ENCODE data around the gene SYPL1.

The SYPL1 gene

DNA sequence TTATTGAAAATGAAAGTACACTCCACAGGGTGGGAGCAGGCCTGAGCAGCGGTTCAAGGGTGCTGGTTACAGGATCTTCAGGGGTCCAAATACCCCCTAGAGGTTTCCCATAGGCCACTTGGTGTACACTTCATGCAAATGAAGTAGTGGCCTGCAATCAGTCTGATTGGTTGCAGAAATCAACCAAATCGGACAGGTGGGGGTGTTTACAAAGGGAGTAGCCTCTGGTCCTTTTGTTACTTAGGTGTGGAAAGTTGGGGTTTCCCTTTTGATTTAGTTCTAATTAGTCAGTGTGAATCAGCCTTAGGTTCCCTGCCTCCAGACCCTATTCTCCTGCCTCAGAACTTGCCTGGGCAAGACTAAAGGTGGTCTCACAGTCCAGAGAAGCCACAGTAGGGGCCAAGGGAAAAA lies 49.6 kb downstream of the SYPL1 start:
- H3K4me3 ChIP-seq (ENCODE audit: low read depth in 1 of 2, low read length in 2 of 2), result no peak overlapping the region
- TF ChIP-seq CTCF (IDR thresholded peaks at IDR 0.05; ENCODE audit: borderline replicate concordance, extremely low read depth, low read length, poor library complexity, severe bottlenecking) (no peak), EZH2 (IDR thresholded peaks at IDR 0.05; ENCODE audit: borderline replicate concordance, low read depth, low read length, severe bottlenecking) (no peak)
- no peak for DNase-seq
- no peak overlapping the region for H3K9ac ChIP-seq (ENCODE audit: low read depth, low read length)
- H3K79me2 ChIP-seq (ENCODE audit: insufficient read depth, low read length), result no peaks in the 10 kb centered on the region
- H3K27me3 ChIP-seq (ENCODE audit: insufficient read depth, low read length, poor library complexity), result no peaks in the 10 kb centered on the region
- no peak overlapping the region for H3K4me2 ChIP-seq (ENCODE audit: insufficient read depth, low read length)
- H3K27ac ChIP-seq (ENCODE audit: low read length), result no peak overlapping the region
- no peaks in the 10 kb centered on the region for H3K36me3 ChIP-seq (ENCODE audit: insufficient read depth, low read length)
- H4K20me1 ChIP-seq (ENCODE audit: insufficient read depth, low read length), result no peaks in the 10 kb centered on the region
- H2AFZ ChIP-seq (ENCODE audit: low read depth, low read length), result no peak overlapping the region
- H3K4me1 ChIP-seq (ENCODE audit: insufficient read depth, low read length), result peaks cover 19% of the 10 kb centered on the region
- H3K9me3 ChIP-seq (ENCODE audit: insufficient read depth, low read length, severe bottlenecking), result no peaks in the 10 kb centered on the region
- ATAC-seq (ENCODE audit: insufficient read depth, low read depth), result no peak

GRCh38 chr7:106062006-106062405 lies 50.1 kb downstream of the SYPL1 start:
- Histone ChIP-seq H3K27ac (ENCODE audit: low read length) (no peak overlapping the region), H3K36me3 (ENCODE audit: insufficient read depth, low read length) (no peaks in the 10 kb centered on the region), H3K9ac (ENCODE audit: low read depth, low read length) (no peak overlapping the region), H3K79me2 (ENCODE audit: insufficient read depth, low read length) (no peaks in the 10 kb centered on the region), H3K4me1 (ENCODE audit: insufficient read depth, low read length) (peaks cover 25% of the 10 kb centered on the region), H3K27me3 (ENCODE audit: insufficient read depth, low read length, poor library complexity) (no peaks in the 10 kb centered on the region), H4K20me1 (ENCODE audit: insufficient read depth, low read length) (no peaks in the 10 kb centered on the region), H3K4me2 (ENCODE audit: insufficient read depth, low read length) (no peak overlapping the region), H3K9me3 (ENCODE audit: insufficient read depth, low read length, severe bottlenecking) (no peaks in the 10 kb centered on the region), H3K4me3 (ENCODE audit: low read depth in 1 of 2, low read length in 2 of 2) (no peak overlapping the region), H2AFZ (ENCODE audit: low read depth, low read length) (no peak overlapping the region)
- DNase-seq (no peak), ATAC-seq (ENCODE audit: insufficient read depth, low read depth) (no peak)
- TF ChIP-seq CTCF (IDR thresholded peaks at IDR 0.05; ENCODE audit: borderline replicate concordance, extremely low read depth, low read length, poor library complexity, severe bottlenecking), result no peak
- no peak for TF ChIP-seq EZH2 (IDR thresholded peaks at IDR 0.05; ENCODE audit: borderline replicate concordance, low read depth, low read length, severe bottlenecking)

GRCh38 chr7:106061301-106061979 lies 50.7 kb downstream of the SYPL1 start:
- Histone ChIP-seq H3K9me3 (ENCODE audit: insufficient read depth, low read length, severe bottlenecking) (no peaks in the 10 kb centered on the region), H3K4me1 (ENCODE audit: insufficient read depth, low read length) (peaks cover 28% of the 10 kb centered on the region), H3K27ac (ENCODE audit: low read length) (no peak overlapping the region), H3K79me2 (ENCODE audit: insufficient read depth, low read length) (no peaks in the 10 kb centered on the region), H3K4me3 (ENCODE audit: low read depth in 1 of 2, low read length in 2 of 2) (no peak overlapping the region), H2AFZ (ENCODE audit: low read depth, low read length) (no peak overlapping the region), H4K20me1 (ENCODE audit: insufficient read depth, low read length) (no peaks in the 10 kb centered on the region), H3K9ac (ENCODE audit: low read depth, low read length) (no peak overlapping the region), H3K27me3 (ENCODE audit: insufficient read depth, low read length, poor library complexity) (no peaks in the 10 kb centered on the region), H3K4me2 (ENCODE audit: insufficient read depth, low read length) (no peak overlapping the region), H3K36me3 (ENCODE audit: insufficient read depth, low read length) (no peaks in the 10 kb centered on the region)
- TF ChIP-seq EZH2 (IDR thresholded peaks at IDR 0.05; ENCODE audit: borderline replicate concordance, low read depth, low read length, severe bottlenecking) (no peak), CTCF (IDR thresholded peaks at IDR 0.05; ENCODE audit: borderline replicate concordance, extremely low read depth, low read length, poor library complexity, severe bottlenecking) (no peak)
- no peak for ATAC-seq (ENCODE audit: insufficient read depth, low read depth)
- DNase-seq, result no peak
